ENCODE data around the gene PYCR2. TPM values are rescaled to one million over a fixed set of nuclear protein-coding genes. Genes with fewer than 3 reads are reported as not detected.

The PYCR2 gene
- total RNA-seq, 1 experiment from 2014 or later, result 173 TPM

DNA sequence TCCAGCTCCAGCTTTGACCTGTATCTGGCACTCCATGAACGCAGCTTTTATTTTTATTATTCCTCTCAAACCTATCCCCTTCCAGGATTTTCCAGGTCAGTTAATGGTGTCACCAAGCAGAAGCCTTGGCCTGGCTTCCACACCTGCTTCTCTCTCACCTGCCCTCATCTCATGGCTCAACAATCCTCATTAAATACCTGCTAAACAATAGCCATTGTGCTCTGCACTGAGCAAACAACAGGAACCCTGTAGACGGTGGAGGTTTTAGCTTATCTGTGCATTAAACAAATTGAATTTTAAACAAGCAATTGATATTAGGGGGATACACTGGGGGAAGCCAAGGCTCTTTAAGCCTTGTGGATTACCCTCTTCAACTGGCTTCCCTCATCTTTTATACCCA is 15.3 kb downstream of the PYCR2 start:
- DNase-seq (ENCODE audit: unreplicated experiment), result no peak
- no peak overlapping the region for H3K27ac Mint-ChIP-seq (ENCODE audit: low read depth, unreplicated experiment)
- POLR2A ChIA-PET, result interaction anchor here (0.6 to 1.7 kb wide), 5 partner anchors 11 to 906 kb away, joined by 3 to 5 read pairs (median 3); no protein-coding TSS in a partner anchor
- no peaks in the 10 kb centered on the region for H3K9me3 Mint-ChIP-seq (ENCODE audit: unreplicated experiment)
- no peaks in the 10 kb centered on the region for H3K27me3 Mint-ChIP-seq (ENCODE audit: insufficient read depth, unreplicated experiment)
- intact Hi-C loops (cut with micrococcal nuclease), result no loop called here
- no peak overlapping the region for H3K4me3 Mint-ChIP-seq (ENCODE audit: unreplicated experiment)
- no TSS peak for BruUV-seq (replicated peaks)
- no peaks in the 10 kb centered on the region for H3K36me3 Mint-ChIP-seq (ENCODE audit: insufficient read depth, unreplicated experiment)
- CTCF ChIA-PET, result interaction anchor here (0.6 to 1.8 kb wide), 4 partner anchors 12 to 434 kb away, joined by 3 to 8 read pairs (median 4); no protein-coding TSS in a partner anchor
- TF ChIP-seq, protein P1, sequence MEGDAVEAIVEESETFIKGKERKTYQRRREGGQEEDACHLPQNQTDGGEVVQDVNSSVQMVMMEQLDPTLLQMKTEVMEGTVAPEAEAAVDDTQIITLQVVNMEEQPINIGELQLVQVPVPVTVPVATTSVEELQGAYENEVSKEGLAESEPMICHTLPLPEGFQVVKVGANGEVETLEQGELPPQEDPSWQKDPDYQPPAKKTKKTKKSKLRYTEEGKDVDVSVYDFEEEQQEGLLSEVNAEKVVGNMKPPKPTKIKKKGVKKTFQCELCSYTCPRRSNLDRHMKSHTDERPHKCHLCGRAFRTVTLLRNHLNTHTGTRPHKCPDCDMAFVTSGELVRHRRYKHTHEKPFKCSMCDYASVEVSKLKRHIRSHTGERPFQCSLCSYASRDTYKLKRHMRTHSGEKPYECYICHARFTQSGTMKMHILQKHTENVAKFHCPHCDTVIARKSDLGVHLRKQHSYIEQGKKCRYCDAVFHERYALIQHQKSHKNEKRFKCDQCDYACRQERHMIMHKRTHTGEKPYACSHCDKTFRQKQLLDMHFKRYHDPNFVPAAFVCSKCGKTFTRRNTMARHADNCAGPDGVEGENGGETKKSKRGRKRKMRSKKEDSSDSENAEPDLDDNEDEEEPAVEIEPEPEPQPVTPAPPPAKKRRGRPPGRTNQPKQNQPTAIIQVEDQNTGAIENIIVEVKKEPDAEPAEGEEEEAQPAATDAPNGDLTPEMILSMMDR (IDR thresholded peaks at IDR 0.05; ENCODE audit: unreplicated experiment), result no peak
- H3K4me1 Mint-ChIP-seq (ENCODE audit: insufficient read depth, unreplicated experiment), result no peaks in the 10 kb centered on the region

GRCh38 chr1:225908013-225908640 is 15.9 kb downstream of the PYCR2 start:
- BruUV-seq (replicated peaks), result no TSS peak
- CTCF ChIA-PET, result interaction anchor here (0.6 to 0.7 kb wide), 2 partner anchors 12 to 131 kb away, joined by 3 to 4 read pairs; partner anchors contain the start of gene SRP9

DNA sequence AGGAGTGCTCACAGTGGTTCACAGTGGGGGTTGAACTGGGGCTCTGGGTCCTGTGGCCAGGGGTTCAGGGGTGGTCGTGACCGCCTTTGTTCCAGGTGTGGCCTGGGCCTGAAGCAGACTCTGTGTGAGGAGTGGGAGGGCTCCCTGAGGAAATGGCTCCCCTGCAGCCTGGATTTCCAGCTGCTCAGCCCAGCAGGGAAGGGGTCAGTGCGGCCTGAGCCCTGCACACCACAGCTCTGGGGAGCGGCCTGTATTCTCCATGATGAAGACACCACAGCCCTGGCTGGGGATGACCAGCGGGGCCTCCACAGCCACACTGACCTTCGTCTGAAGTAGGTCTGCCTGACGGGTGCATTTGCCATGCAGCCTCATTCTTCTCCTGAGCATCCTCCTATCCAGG is 16.7 kb downstream of the PYCR2 start:
- POLR2A ChIA-PET, result no interaction called here
- no peak for DNase-seq (ENCODE audit: unreplicated experiment)
- intact Hi-C loops (cut with micrococcal nuclease), result no loop called here
- H3K27ac Mint-ChIP-seq (ENCODE audit: low read depth, unreplicated experiment), result no peak overlapping the region
- TF ChIP-seq, protein P1 (IDR thresholded peaks at IDR 0.05; ENCODE audit: unreplicated experiment), result no peak
- CTCF ChIA-PET, result interaction anchor here (0.8 kb wide), 1 partner anchor 25 kb away, joined by 3 read pairs; the partner anchor contains the start of gene TMEM63A
- H3K9me3 Mint-ChIP-seq (ENCODE audit: unreplicated experiment), result no peaks in the 10 kb centered on the region
- H3K4me1 Mint-ChIP-seq (ENCODE audit: insufficient read depth, unreplicated experiment), result no peaks in the 10 kb centered on the region
- no peaks in the 10 kb centered on the region for H3K36me3 Mint-ChIP-seq (ENCODE audit: insufficient read depth, unreplicated experiment)
- H3K4me3 Mint-ChIP-seq (ENCODE audit: unreplicated experiment), result no peak overlapping the region
- no TSS peak for BruUV-seq (replicated peaks)
- H3K27me3 Mint-ChIP-seq (ENCODE audit: insufficient read depth, unreplicated experiment), result no peaks in the 10 kb centered on the region

More at GRCh38 chr1:225908013-225908640, 15.9 kb downstream of the PYCR2 start:
- H3K4me1 Mint-ChIP-seq (ENCODE audit: insufficient read depth, unreplicated experiment), result no peaks in the 10 kb centered on the region
- H3K4me3 Mint-ChIP-seq (ENCODE audit: unreplicated experiment), result no peak overlapping the region
- no peaks in the 10 kb centered on the region for H3K36me3 Mint-ChIP-seq (ENCODE audit: insufficient read depth, unreplicated experiment)
- POLR2A ChIA-PET, result interaction anchor here (0.7 to 1.7 kb wide), 2 partner anchors 12 to 906 kb away, joined by 3 to 5 read pairs; no protein-coding TSS in a partner anchor
- intact Hi-C loops (cut with micrococcal nuclease), result no loop called here
- H3K27ac Mint-ChIP-seq (ENCODE audit: low read depth, unreplicated experiment), result no peak overlapping the region
- H3K27me3 Mint-ChIP-seq (ENCODE audit: insufficient read depth, unreplicated experiment), result no peaks in the 10 kb centered on the region
- H3K9me3 Mint-ChIP-seq (ENCODE audit: unreplicated experiment), result no peaks in the 10 kb centered on the region
- no peak for DNase-seq (ENCODE audit: unreplicated experiment)
- TF ChIP-seq, protein P1 (IDR thresholded peaks at IDR 0.05; ENCODE audit: unreplicated experiment), result no peak

GRCh38 chr1:225906467-225906866 is 17.6 kb downstream of the PYCR2 start:
- Mint-ChIP-seq H3K27ac (ENCODE audit: low read depth, unreplicated experiment) (no peak overlapping the region), H3K27me3 (ENCODE audit: insufficient read depth, unreplicated experiment) (no peaks in the 10 kb centered on the region), H3K9me3 (ENCODE audit: unreplicated experiment) (no peaks in the 10 kb centered on the region), H3K36me3 (ENCODE audit: insufficient read depth, unreplicated experiment) (no peaks in the 10 kb centered on the region), H3K4me3 (ENCODE audit: unreplicated experiment) (no peak overlapping the region), H3K4me1 (ENCODE audit: insufficient read depth, unreplicated experiment) (no peaks in the 10 kb centered on the region)
- intact Hi-C loops (cut with micrococcal nuclease), result no loop called here
- CTCF ChIA-PET, result interaction anchor here (0.6 to 1.5 kb wide), 2 partner anchors 12 to 23 kb away, joined by 3 read pairs; no protein-coding TSS in a partner anchor
- TF ChIP-seq, protein P1 (IDR thresholded peaks at IDR 0.05; ENCODE audit: unreplicated experiment), result no peak
- POLR2A ChIA-PET, result interaction anchor here (0.9 to 2.7 kb wide), 2 partner anchors 9 to 11 kb away, joined by 3 to 9 read pairs; no protein-coding TSS in a partner anchor
- DNase-seq (ENCODE audit: unreplicated experiment), result no peak
- no TSS peak for BruUV-seq (replicated peaks)

Measured in MCF 10A (cell line).